Neuronal stem cell (in vitro differentiated cells): Measurements from ENCODE around the gene UIMC1.

Experiments
- DNase-seq: peaks from one replicate; pipeline ENCODE4 v3.0.0-alpha.2; 2013; ENCODE audit warnings: low spot score
- H2AFZ ChIP-seq: one replicate; pipeline ENCODE4 v1.6.1; 2013; ENCODE audit warnings: mild to moderate bottlenecking, low read length, inconsistent platforms
- H2AK5ac ChIP-seq: 2 replicates; pipeline ENCODE4 v1.6.1; 2013; ENCODE audit warnings: low read depth, mild to moderate bottlenecking, inconsistent platforms, low read length, moderate library complexity, mixed read lengths
- H2BK120ac ChIP-seq: 2 replicates; pipeline ENCODE4 v1.6.1; 2013; ENCODE audit warnings: low read depth, mild to moderate bottlenecking, inconsistent platforms, low read length, moderate library complexity, mixed read lengths
- H2BK12ac ChIP-seq: one replicate; pipeline ENCODE4 v1.6.1; 2013; ENCODE audit warnings: low read length, inconsistent platforms
- H2BK15ac ChIP-seq: 2 replicates; pipeline ENCODE4 v1.6.1; 2013; ENCODE audit warnings: mild to moderate bottlenecking, low read length, inconsistent platforms, mixed read lengths
- H2BK5ac ChIP-seq: one replicate; pipeline ENCODE4 v1.6.1; 2013; ENCODE audit warnings: inconsistent platforms, mild to moderate bottlenecking, low read length, moderate library complexity
- H3K14ac ChIP-seq: one replicate; pipeline ENCODE4 v1.6.1; 2013; ENCODE audit warnings: low read length, inconsistent platforms
- H3K18ac ChIP-seq: 2 replicates; pipeline ENCODE4 v1.6.1; 2013; ENCODE audit warnings: low read length, inconsistent platforms
- H3K23ac ChIP-seq: 2 replicates; pipeline ENCODE4 v1.6.1; 2013; ENCODE audit warnings: low read depth, mild to moderate bottlenecking, mixed read lengths, low read length, inconsistent platforms; ENCODE audit not compliant: poor library complexity
- H3K27ac ChIP-seq: replicated peaks from 3 replicates; pipeline ENCODE4 v1.5.1; 2013; ENCODE audit warnings: low read length, inconsistent platforms
- H3K27me3 ChIP-seq, 3 experiments: 2 replicates each; pipeline ENCODE4 v1.6.1; 2013; ENCODE audit warnings: low read length in 3 of 3, mild to moderate bottlenecking in 2 of 3, inconsistent platforms in 1 of 3, low read depth in 1 of 3, mixed read lengths in 1 of 3, moderate library complexity in 1 of 3; ENCODE audit not compliant: control insufficient read depth in 3 of 3, insufficient read depth in 3 of 3
- H3K36me3 ChIP-seq, 2 donors: replicated peaks in 1 of 2; 2 replicates each; pipeline ENCODE4 v1.6.1; 2013; ENCODE audit warnings: low read length in 2 of 2; ENCODE audit not compliant: control insufficient read depth in 2 of 2, insufficient read depth in 2 of 2
- H3K4ac ChIP-seq: 2 replicates; pipeline ENCODE4 v1.6.1; 2013; ENCODE audit warnings: inconsistent platforms, mild to moderate bottlenecking, low read length, moderate library complexity
- H3K4me1 ChIP-seq, 2 donors: 1 replicate in 1 of 2; 2 replicates in 1 of 2; pipeline ENCODE4 v1.6.1; 2013; ENCODE audit warnings: low read length in 2 of 2, low read depth in 1 of 2; ENCODE audit not compliant: control insufficient read depth in 2 of 2, insufficient read depth in 1 of 2
- H3K4me2 ChIP-seq: one replicate; pipeline ENCODE4 v1.6.1; 2013; ENCODE audit warnings: mild to moderate bottlenecking, low read length, inconsistent platforms; ENCODE audit not compliant: insufficient read depth, poor library complexity, severe bottlenecking
- H3K4me3 ChIP-seq, 2 donors: 2 replicates each; pipeline ENCODE4 v1.5.1; 2013; ENCODE audit warnings: low read length in 2 of 2, mild to moderate bottlenecking in 2 of 2, inconsistent platforms in 1 of 2, moderate library complexity in 1 of 2
- H3K79me1 ChIP-seq: one replicate; pipeline ENCODE4 v1.6.1; 2013; ENCODE audit warnings: low read depth, mild to moderate bottlenecking, inconsistent platforms, low read length, moderate library complexity
- H3K9ac ChIP-seq: one replicate; pipeline ENCODE4 v1.6.1; 2013; ENCODE audit warnings: mild to moderate bottlenecking, low read depth, low read length, inconsistent platforms; ENCODE audit not compliant: poor library complexity
- H3K9me3 ChIP-seq, 2 donors: replicated peaks in 1 of 2; 2 replicates each; pipeline versions ENCODE3 to v1.6.1; 2013; ENCODE audit warnings: low read length in 2 of 2, mild to moderate bottlenecking in 2 of 2, inconsistent platforms in 1 of 2, low read depth in 1 of 2, mixed read lengths in 1 of 2, moderate library complexity in 1 of 2; ENCODE audit not compliant: control insufficient read depth in 2 of 2, insufficient read depth in 1 of 2
- H4K8ac ChIP-seq: one replicate; pipeline ENCODE4 v1.6.1; 2013; ENCODE audit warnings: low read depth, mild to moderate bottlenecking, inconsistent platforms, low read length, moderate library complexity
- H4K91ac ChIP-seq: one replicate; pipeline ENCODE4 v1.6.1; 2013; ENCODE audit warnings: low read length, low read depth, mild to moderate bottlenecking, inconsistent platforms; ENCODE audit not compliant: poor library complexity
- WGBS, 2 donors: extraction: QIAGEN DNeasy Blood & Tissue Kit; methylation state at CpG; one replicate each; pipeline ENCODE4 v1.1.7; 2013; ENCODE audit warnings: missing lambda C conversion rate in 2 of 2, mixed read lengths in 1 of 2; ENCODE audit not compliant: insufficient read length in 2 of 2, insufficient replicate concordance in 1 of 2; ENCODE audit errors: extremely low coverage in 2 of 2; 5-methylcytosine and 5-hydroxymethylcytosine counted together

The UIMC1 gene

DNA sequence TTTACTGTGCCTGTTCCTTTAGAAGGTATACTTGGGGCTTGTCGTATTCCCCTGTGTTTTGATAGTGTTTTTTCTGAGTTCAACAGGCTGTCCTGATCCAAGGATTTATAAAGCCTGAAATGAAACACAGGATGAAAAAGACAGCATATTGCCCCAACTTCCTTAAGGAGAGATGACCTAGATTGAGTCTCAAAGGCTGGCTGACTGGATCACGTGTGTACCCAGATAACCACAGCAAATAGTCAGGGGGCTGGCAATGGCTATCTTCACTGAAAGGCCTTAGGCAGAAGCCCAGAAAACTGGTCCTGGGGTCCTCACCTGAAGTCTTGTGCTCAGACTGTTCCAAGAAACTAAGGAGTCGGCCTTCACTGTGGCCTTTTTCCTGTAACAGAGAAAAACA is 99.8 kb downstream of the UIMC1 start:
- Histone ChIP-seq H4K91ac (no peak overlapping the region), H3K18ac (no peak overlapping the region), H3K4me1 (peaks cover 0 to 2% of the 10 kb centered on the region in 2 donors), H3K23ac (no peak overlapping the region), H3K4ac (no peak overlapping the region), H3K27me3 (no peaks in the 10 kb centered on the region), H2BK15ac (no peak overlapping the region), H3K14ac (no peak overlapping the region), H2AK5ac (no peak overlapping the region), H3K9ac (no peak overlapping the region), H2BK5ac (no peak overlapping the region), H2BK12ac (no peak overlapping the region), H3K27ac (no peak overlapping the region), H3K4me3 (no peak overlapping the region), H2BK120ac (no peak overlapping the region), H3K4me2 (no peak overlapping the region), H3K36me3 (peaks cover 30 to 90% of the 10 kb centered on the region in 2 donors), H2AFZ (no peak overlapping the region), H4K8ac (no peak overlapping the region), H3K79me1 (no peaks in the 10 kb centered on the region), H3K9me3 (no peaks in the 10 kb centered on the region)
- DNase-seq, result no peak
- no CpG with 5 or more reads among the region's 3 CpGs for WGBS, 2 donors

GRCh38 chr5:176906126-176906525 is 100.5 kb downstream of the UIMC1 start:
- no CpG with 5 or more reads among the region's 1 CpG for WGBS, 2 donors
- H2BK15ac ChIP-seq, result no peak overlapping the region
- H2AFZ ChIP-seq, result no peak overlapping the region
- no peak overlapping the region for H3K4me2 ChIP-seq
- no peak overlapping the region for H2BK120ac ChIP-seq
- peaks cover 30 to 93% of the 10 kb centered on the region in 2 donors for H3K36me3 ChIP-seq
- no peak overlapping the region for H3K14ac ChIP-seq
- no peaks in the 10 kb centered on the region for H3K9me3 ChIP-seq
- no peaks in the 10 kb centered on the region for H3K79me1 ChIP-seq
- H2AK5ac ChIP-seq, result no peak overlapping the region
- no peak overlapping the region for H4K91ac ChIP-seq
- no peak overlapping the region for H3K23ac ChIP-seq
- no peak overlapping the region for H4K8ac ChIP-seq
- H3K4ac ChIP-seq, result no peak overlapping the region
- no peak overlapping the region for H3K9ac ChIP-seq
- no peak overlapping the region for H3K27ac ChIP-seq
- no peak overlapping the region for H2BK12ac ChIP-seq
- peaks cover 0 to 2% of the 10 kb centered on the region in 2 donors for H3K4me1 ChIP-seq
- no peak for DNase-seq
- H3K27me3 ChIP-seq, result no peaks in the 10 kb centered on the region
- no peak overlapping the region for H2BK5ac ChIP-seq
- no peak overlapping the region for H3K4me3 ChIP-seq
- H3K18ac ChIP-seq, result no peak overlapping the region

- H3K4me2 ChIP-seq, result no peak overlapping the region
- H3K27ac ChIP-seq, result no peak overlapping the region
- H2AFZ ChIP-seq, result no peak overlapping the region
- no peak overlapping the region for H2BK15ac ChIP-seq
- no peak overlapping the region for H2BK5ac ChIP-seq
- no peak overlapping the region for H3K14ac ChIP-seq
- H3K18ac ChIP-seq, result no peak overlapping the region
- H3K4ac ChIP-seq, result no peak overlapping the region
- no peak overlapping the region for H3K4me3 ChIP-seq
- H2AK5ac ChIP-seq, result no peak overlapping the region
- H2BK12ac ChIP-seq, result no peak overlapping the region
- H3K79me1 ChIP-seq, result no peaks in the 10 kb centered on the region
- H3K23ac ChIP-seq, result no peak overlapping the region
- peaks cover 0 to 4% of the 10 kb centered on the region in 2 donors for H3K4me1 ChIP-seq
- H3K9me3 ChIP-seq, result no peaks in the 10 kb centered on the region
- no CpG with 5 or more reads among the region's 3 CpGs for WGBS, 2 donors
- no peak overlapping the region for H3K9ac ChIP-seq
- no peak overlapping the region for H2BK120ac ChIP-seq
- no peaks in the 10 kb centered on the region for H3K27me3 ChIP-seq
- no peak overlapping the region for H4K91ac ChIP-seq
- DNase-seq, result no peak
- peaks cover 30 to 81% of the 10 kb centered on the region in 2 donors for H3K36me3 ChIP-seq
- no peak overlapping the region for H4K8ac ChIP-seq
Measured at GRCh38 chr5:176904276-176904675, 102.3 kb downstream of the UIMC1 start.

- Histone ChIP-seq H3K9ac (no peak overlapping the region), H3K4me2 (no peak overlapping the region), H2BK5ac (no peak overlapping the region), H2BK12ac (no peak overlapping the region), H2AK5ac (no peak overlapping the region), H3K27ac (no peak overlapping the region), H3K4ac (no peak overlapping the region), H2BK15ac (no peak overlapping the region), H3K27me3 (no peaks in the 10 kb centered on the region), H3K79me1 (no peaks in the 10 kb centered on the region), H3K36me3 (peaks cover 28 to 69% of the 10 kb centered on the region in 2 donors), H3K18ac (no peak overlapping the region), H4K91ac (no peak overlapping the region), H2BK120ac (no peak overlapping the region), H3K4me3 (no peak overlapping the region), H2AFZ (no peak overlapping the region), H3K9me3 (no peaks in the 10 kb centered on the region), H3K23ac (no peak overlapping the region), H4K8ac (no peak overlapping the region), H3K14ac (no peak overlapping the region), H3K4me1 (peaks cover 0 to 4% of the 10 kb centered on the region in 2 donors)
- DNase-seq, result no peak
- WGBS, 2 donors, result no CpG with 5 or more reads among the region's 5 CpGs
Measured at GRCh38 chr5:176902911-176903664, 103.5 kb downstream of the UIMC1 start.
